Tibial nerve (tissue), 4 donors: ENCODE results near the gene RALBP1. TPM values are rescaled to one million over a fixed set of nuclear protein-coding genes. Genes with fewer than 3 reads are reported as not detected.

Source experiments
- DNase-seq, 2 donors: peaks; one replicate each; pipeline ENCODE4 v3.0.0-alpha.2; 2019; ENCODE audit warnings: low spot score in 2 of 2
- H3K27ac ChIP-seq, 4 donors: fragments of 200-600 bp; sonication (generic) in 3 of 4; one replicate each; pipeline ENCODE4 v1.5.1; 2017 to 2019; ENCODE audit warnings: mild to moderate bottlenecking in 1 of 4
- H3K27me3 ChIP-seq, 2 donors: fragments of 200-600 bp; sonication (generic) in 1 of 2; one replicate each; pipeline versions ENCODE4 v1.5.1 to v1.6.0; 2017 to 2019
- H3K36me3 ChIP-seq, 3 donors: fragments of 200-600 bp; sonication (generic); one replicate each; pipeline ENCODE4 v1.5.1; 2018 to 2019
- H3K4me1 ChIP-seq, 4 donors: fragments of 200-600 bp; sonication (generic) in 3 of 4; one replicate each; pipeline ENCODE4 v1.5.1; 2017 to 2019
- H3K4me3 ChIP-seq, 4 donors: fragments of 200-600 bp; sonication (generic) in 3 of 4; one replicate each; pipeline ENCODE4 v1.5.1; 2017 to 2019; ENCODE audit warnings: mild to moderate bottlenecking in 1 of 4, moderate library complexity in 1 of 4
- H3K9me3 ChIP-seq, 4 donors: fragments of 200-600 bp; sonication (generic) in 3 of 4; one replicate each; pipeline ENCODE4 v1.5.1; 2017 to 2019
- EP300 ChIP-seq, 2 donors: sonication (generic); formaldehyde crosslinking; IDR thresholded peaks; one replicate each; pipeline ENCODE4 v1.6.1; 2017; ENCODE audit warnings: antibody characterized with exemption in 2 of 2, mild to moderate bottlenecking in 1 of 2
- POLR2A ChIP-seq, 2 donors: fragments of 450-650 bp; IDR thresholded peaks; one replicate each; pipeline ENCODE4 v1.6.1; 2017; ENCODE audit warnings: antibody characterized with exemption in 2 of 2, mild to moderate bottlenecking in 2 of 2, moderate library complexity in 2 of 2
- WGBS, 2 donors: methylation state at CpG; one replicate each; pipeline ENCODE4 v1.1.5; 2018; 5-methylcytosine and 5-hydroxymethylcytosine counted together
- total RNA-seq, 4 donors: library from RNA; depleted of rRNA; stranded (reverse); fragments of >200 nt; gene quantifications; one replicate each; pipeline ENCODE4 v1.1.0, GENCODE V29; 2016
- TF ChIP-seq, protein P1 (sequence below), 5 experiments: fragments of 200-600 bp in 3 of 5; fragments of 450-650 bp in 2 of 5; sonication (generic) in 3 of 5; IDR thresholded peaks; one replicate each; pipeline ENCODE4 v1.5.1; 2016 to 2019; ENCODE audit warnings: antibody characterized with exemption in 5 of 5, mild to moderate bottlenecking in 3 of 5, moderate library complexity in 2 of 5

The RALBP1 gene
- total RNA-seq, 4 donors from 2014 or later: 93.3 to 118 (median 99.5) TPM

- H3K4me3 ChIP-seq: no peak overlapping the region
- no peaks in the 10 kb centered on the region for H3K9me3 ChIP-seq
- no peaks in the 10 kb centered on the region for H3K36me3 ChIP-seq
- H3K4me1 ChIP-seq: peaks cover 0 to 33% (median 16%) of the 10 kb centered on the region in 4 donors
- TF ChIP-seq EP300 (IDR thresholded peaks at IDR 0.05) (no peak), POLR2A (IDR thresholded peaks at IDR 0.05) (no peak)
- TF ChIP-seq, protein P1, sequence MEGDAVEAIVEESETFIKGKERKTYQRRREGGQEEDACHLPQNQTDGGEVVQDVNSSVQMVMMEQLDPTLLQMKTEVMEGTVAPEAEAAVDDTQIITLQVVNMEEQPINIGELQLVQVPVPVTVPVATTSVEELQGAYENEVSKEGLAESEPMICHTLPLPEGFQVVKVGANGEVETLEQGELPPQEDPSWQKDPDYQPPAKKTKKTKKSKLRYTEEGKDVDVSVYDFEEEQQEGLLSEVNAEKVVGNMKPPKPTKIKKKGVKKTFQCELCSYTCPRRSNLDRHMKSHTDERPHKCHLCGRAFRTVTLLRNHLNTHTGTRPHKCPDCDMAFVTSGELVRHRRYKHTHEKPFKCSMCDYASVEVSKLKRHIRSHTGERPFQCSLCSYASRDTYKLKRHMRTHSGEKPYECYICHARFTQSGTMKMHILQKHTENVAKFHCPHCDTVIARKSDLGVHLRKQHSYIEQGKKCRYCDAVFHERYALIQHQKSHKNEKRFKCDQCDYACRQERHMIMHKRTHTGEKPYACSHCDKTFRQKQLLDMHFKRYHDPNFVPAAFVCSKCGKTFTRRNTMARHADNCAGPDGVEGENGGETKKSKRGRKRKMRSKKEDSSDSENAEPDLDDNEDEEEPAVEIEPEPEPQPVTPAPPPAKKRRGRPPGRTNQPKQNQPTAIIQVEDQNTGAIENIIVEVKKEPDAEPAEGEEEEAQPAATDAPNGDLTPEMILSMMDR (IDR thresholded peaks at IDR 0.05): no peak
- 95 to 96% methylated on average over 17 of the region's 17 CpGs for WGBS, 2 donors
- H3K27me3 ChIP-seq: no peaks in the 10 kb centered on the region
- H3K27ac ChIP-seq: no peak overlapping the region
- no peak for DNase-seq
Observed at GRCh38 chr18:9435041-9435440, 40.3 kb upstream of the RALBP1 start.

DNA sequence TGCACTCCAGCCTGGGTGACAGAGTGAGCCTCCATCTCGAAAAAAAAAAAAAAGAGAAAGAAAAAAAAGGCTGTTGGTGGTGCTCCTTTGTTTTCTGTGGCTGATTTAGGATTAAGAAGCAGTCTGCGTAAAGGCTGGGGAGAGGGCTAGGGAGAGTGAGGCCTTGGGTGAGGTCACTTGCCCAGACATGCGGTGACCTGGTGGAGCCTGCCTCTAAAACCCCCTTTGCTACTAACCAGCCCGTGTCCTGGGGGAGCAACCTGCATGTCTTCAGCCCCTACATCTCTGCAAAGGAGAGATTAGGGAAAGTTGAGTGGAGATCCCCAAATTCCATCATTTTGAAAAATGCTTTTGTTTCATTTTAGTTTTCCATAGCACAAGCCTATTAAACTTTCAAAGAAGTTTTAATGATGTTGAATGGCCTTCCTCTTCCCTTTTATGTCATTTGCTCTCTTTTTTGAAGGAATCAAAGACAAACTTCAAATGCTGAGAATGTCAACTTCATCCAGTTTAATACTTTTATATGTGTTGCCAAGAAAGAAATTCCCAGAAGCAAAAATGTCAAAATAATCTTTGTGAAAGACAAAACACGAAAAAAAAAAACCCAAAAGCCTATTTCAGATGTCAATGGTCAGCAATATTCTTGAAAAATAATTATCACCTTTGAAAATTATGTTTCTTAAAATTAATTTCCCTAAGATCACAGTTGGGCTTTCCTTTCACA, 38.9 kb upstream of the RALBP1 start:
- Histone ChIP-seq H3K27ac (peak overlapping the region in 2 of 4 donors; percentile 34 to 74), H3K36me3 (no peaks in the 10 kb centered on the region), H3K4me1 (peaks cover 0 to 33% (median 15%) of the 10 kb centered on the region in 4 donors), H3K9me3 (no peaks in the 10 kb centered on the region), H3K4me3 (no peak overlapping the region), H3K27me3 (no peaks in the 10 kb centered on the region)
- TF ChIP-seq POLR2A (IDR thresholded peaks at IDR 0.05) (no peak), EP300 (IDR thresholded peaks at IDR 0.05) (no peak)
- TF ChIP-seq, protein P1 (IDR thresholded peaks at IDR 0.05): no peak
- WGBS, 2 donors: 61 to 67% methylated on average over 5 of the region's 5 CpGs
- DNase-seq: no peak

GRCh38 chr18:9437021-9437437, 38.3 kb upstream of the RALBP1 start:
- DNase-seq: no peak
- 26 to 28% methylated on average over 5 of the region's 5 CpGs for WGBS, 2 donors
- H3K4me1 ChIP-seq: peaks cover 0 to 33% (median 15%) of the 10 kb centered on the region in 4 donors
- H3K27me3 ChIP-seq: no peaks in the 10 kb centered on the region
- TF ChIP-seq POLR2A (IDR thresholded peaks at IDR 0.05): no peak
- TF ChIP-seq, protein P1 (IDR thresholded peaks at IDR 0.05): no peak
- TF ChIP-seq EP300 (IDR thresholded peaks at IDR 0.05): no peak
- no peak overlapping the region for H3K4me3 ChIP-seq
- no peaks in the 10 kb centered on the region for H3K9me3 ChIP-seq
- H3K27ac ChIP-seq: peak overlapping the region in 2 of 4 donors; percentile 34 to 74
- H3K36me3 ChIP-seq: no peaks in the 10 kb centered on the region

GRCh38 chr18:9437672-9438071, 37.6 kb upstream of the RALBP1 start:
- no peak for DNase-seq
- Histone ChIP-seq H3K4me3 (no peak overlapping the region), H3K27ac (peak overlapping the region in 1 of 4 donors; percentile 34), H3K9me3 (no peaks in the 10 kb centered on the region), H3K27me3 (no peaks in the 10 kb centered on the region), H3K36me3 (no peaks in the 10 kb centered on the region), H3K4me1 (peaks cover 0 to 33% (median 15%) of the 10 kb centered on the region in 4 donors)
- 95 to 97% methylated on average over 4 of the region's 4 CpGs for WGBS, 2 donors
- TF ChIP-seq, protein P1 (IDR thresholded peaks at IDR 0.05): no peak
- TF ChIP-seq POLR2A (IDR thresholded peaks at IDR 0.05) (no peak), EP300 (IDR thresholded peaks at IDR 0.05) (no peak)

DNA sequence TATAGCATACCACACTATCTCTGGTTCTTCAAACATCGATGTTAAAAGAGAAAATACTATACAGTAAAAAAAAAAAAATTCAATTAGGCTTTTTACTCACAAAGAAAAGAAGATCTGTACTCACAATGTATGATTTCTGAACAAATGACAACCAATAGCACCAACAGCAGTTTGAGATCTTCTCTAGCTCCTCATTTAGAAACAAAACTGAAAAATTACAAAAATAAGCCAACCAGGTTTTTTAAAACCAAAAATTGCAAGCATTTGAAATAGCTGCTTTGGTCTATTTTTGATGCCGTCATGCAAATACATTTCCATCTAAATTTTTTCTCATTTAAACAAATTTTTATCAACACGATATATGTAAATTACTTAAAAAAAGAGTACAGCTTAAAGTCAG, 34.3 kb upstream of the RALBP1 start:
- DNase-seq: no peak
- WGBS, 2 donors: 89 to 95% methylated on average over 3 of the region's 3 CpGs
- H3K27ac ChIP-seq: no peak overlapping the region
- no peak overlapping the region for H3K4me3 ChIP-seq
- H3K27me3 ChIP-seq: no peaks in the 10 kb centered on the region
- peaks cover 0 to 15% (median 4%) of the 10 kb centered on the region in 4 donors for H3K4me1 ChIP-seq
- no peak for TF ChIP-seq EP300 (IDR thresholded peaks at IDR 0.05)
- TF ChIP-seq, protein P1 (IDR thresholded peaks at IDR 0.05): no peak
- no peak for TF ChIP-seq POLR2A (IDR thresholded peaks at IDR 0.05)
- H3K36me3 ChIP-seq: no peaks in the 10 kb centered on the region
- H3K9me3 ChIP-seq: no peaks in the 10 kb centered on the region
